Nephron (organoid): ENCODE data around the gene RECK.
"Not testable (repeated sequence)": the region's sequence is repeated elsewhere in the genome, so short reads cannot be mapped to it uniquely, and the experiment has no call there.

Source experiments
- H3K27ac Mint-ChIP-seq, 3 experiments: 2 replicates each; pipeline ENCODE4 v1.8.0; 2020; ENCODE audit warnings: mixed read lengths in 3 of 3, mild to moderate bottlenecking in 2 of 3, moderate library complexity in 1 of 3
- H3K27me3 Mint-ChIP-seq: 2 replicates; pipeline ENCODE4 v1.8.0; 2021; ENCODE audit warnings: low read depth, mild to moderate bottlenecking, moderate library complexity, mixed read lengths
- H3K36me3 Mint-ChIP-seq: 2 replicates; pipeline ENCODE4 v1.8.0; 2020; ENCODE audit warnings: low read depth, mixed read lengths
- H3K4me1 Mint-ChIP-seq: 2 replicates; pipeline ENCODE4 v1.8.0; 2020; ENCODE audit warnings: mixed read lengths
- H3K4me3 Mint-ChIP-seq, 3 experiments: 2 replicates each; pipeline ENCODE4 v1.8.0; 2020; ENCODE audit warnings: mild to moderate bottlenecking in 3 of 3, mixed read lengths in 3 of 3, moderate library complexity in 2 of 3
- H3K9me3 Mint-ChIP-seq: 2 replicates; pipeline ENCODE4 v1.8.0; 2020; ENCODE audit warnings: mixed read lengths
- TF ChIP-seq, protein P1 (sequence below), 3 experiments: fragments of 200-600 bp; sonication (generic); IDR thresholded peaks; one replicate each; pipeline ENCODE4 v1.5.0; 2021; ENCODE audit warnings: antibody characterized with exemption in 3 of 3; ENCODE audit not compliant: unreplicated experiment in 3 of 3

Gene RECK

DNA sequence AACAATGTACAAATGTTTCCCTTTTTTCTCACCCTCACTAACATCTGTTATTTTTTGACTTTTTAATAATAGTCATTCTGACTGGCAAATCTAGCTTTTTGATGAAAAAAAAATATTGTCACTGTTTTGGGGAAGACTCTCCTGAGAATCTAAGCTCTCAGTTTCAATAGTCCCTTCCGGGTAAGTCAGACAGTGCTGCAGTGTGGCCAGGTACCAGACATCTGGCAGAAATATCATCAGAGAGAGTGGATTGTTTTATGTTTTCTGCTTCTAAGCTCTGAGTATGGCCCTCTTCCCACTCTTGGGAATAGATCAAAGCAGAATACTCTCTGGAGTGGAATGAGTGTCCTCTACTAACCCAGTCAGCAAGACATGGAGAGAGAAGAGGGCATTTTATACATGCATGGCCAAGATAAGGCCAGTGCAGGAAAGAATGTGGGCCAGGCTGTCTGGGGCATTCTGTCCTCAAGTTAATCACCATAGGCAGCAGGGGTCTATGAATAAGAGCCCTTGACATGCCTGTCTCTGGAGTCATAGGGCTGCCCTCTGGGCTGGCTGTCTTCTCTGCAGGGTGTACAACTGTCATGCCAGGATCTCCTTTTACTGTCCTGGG is 40.2 kb upstream of the RECK start:
- H3K9me3 Mint-ChIP-seq = peaks cover 3% of the 10 kb centered on the region
- H3K36me3 Mint-ChIP-seq = no peaks in the 10 kb centered on the region
- H3K27me3 Mint-ChIP-seq = peaks cover 4% of the 10 kb centered on the region
- H3K4me1 Mint-ChIP-seq = peaks cover 22% of the 10 kb centered on the region
- no peak overlapping the region for H3K4me3 Mint-ChIP-seq
- H3K27ac Mint-ChIP-seq = no peak overlapping the region
- TF ChIP-seq, protein P1, sequence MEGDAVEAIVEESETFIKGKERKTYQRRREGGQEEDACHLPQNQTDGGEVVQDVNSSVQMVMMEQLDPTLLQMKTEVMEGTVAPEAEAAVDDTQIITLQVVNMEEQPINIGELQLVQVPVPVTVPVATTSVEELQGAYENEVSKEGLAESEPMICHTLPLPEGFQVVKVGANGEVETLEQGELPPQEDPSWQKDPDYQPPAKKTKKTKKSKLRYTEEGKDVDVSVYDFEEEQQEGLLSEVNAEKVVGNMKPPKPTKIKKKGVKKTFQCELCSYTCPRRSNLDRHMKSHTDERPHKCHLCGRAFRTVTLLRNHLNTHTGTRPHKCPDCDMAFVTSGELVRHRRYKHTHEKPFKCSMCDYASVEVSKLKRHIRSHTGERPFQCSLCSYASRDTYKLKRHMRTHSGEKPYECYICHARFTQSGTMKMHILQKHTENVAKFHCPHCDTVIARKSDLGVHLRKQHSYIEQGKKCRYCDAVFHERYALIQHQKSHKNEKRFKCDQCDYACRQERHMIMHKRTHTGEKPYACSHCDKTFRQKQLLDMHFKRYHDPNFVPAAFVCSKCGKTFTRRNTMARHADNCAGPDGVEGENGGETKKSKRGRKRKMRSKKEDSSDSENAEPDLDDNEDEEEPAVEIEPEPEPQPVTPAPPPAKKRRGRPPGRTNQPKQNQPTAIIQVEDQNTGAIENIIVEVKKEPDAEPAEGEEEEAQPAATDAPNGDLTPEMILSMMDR (IDR thresholded peaks at IDR 0.05; ENCODE audit: unreplicated experiment in 3 of 3) = no peak

DNA sequence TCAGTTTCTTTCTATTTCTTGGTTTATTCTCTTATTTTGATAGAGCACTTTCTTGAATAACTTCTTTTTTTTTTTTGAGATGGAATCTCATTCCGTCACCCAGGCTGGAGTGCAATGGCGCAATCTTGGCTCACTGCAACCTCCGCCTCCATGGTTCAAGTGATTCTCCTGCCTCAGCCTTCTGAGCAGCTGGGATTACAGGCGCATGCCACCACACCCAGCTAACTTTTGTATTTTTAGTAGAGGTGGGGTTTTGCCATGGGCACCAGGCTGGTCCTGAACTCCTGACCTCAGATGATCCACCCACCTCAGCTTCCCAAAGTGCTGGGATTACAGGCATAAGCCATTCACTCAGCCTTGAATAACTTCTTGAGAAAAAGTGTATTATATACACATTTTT is 39.7 kb upstream of the RECK start:
- not testable (repeated sequence) for H3K4me3 Mint-ChIP-seq, H3K36me3 Mint-ChIP-seq, H3K9me3 Mint-ChIP-seq, H3K27ac Mint-ChIP-seq, H3K27me3 Mint-ChIP-seq
- peaks cover 22% of the 10 kb centered on the region for H3K4me1 Mint-ChIP-seq

DNA sequence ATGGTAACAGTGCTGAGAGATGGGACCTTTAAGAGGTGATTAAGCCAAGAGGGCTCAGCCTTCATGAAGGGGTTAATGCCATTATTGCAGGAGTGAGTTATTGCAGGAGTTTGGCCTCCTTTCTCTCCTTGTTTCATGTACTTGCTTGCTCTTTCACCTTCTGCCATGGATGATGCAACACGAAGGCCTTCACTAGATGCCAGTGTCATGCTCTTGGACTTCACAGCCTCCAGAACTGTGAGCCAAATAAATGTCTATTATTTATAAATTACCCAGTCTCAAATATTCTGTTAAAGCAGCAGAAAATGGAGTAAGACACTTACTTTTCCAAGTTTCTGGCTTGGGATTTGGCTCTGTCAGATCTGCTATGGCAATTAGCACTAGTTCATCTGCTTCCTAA is 38.4 kb upstream of the RECK start:
- TF ChIP-seq, protein P1 (IDR thresholded peaks at IDR 0.05; ENCODE audit: unreplicated experiment in 3 of 3) = no peak

DNA sequence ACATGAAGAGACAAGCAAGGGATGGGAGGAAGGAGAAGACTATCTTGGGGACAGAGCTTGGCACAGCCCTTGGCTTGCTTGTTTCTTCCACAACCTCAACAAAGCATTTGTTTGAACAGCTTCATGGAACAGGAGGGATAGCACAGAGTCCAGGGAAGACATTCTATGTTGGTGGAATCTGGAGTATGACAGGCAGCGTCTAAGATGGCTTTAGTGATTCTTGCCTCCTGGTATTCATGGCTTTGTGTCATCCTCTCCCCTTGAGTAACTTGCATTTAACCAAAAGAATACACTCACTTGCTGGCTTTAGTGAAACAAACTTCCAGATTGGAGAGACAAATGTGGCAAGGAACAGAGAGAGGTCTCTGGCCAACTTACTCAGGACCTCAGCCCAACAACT is 30.8 kb upstream of the RECK start:
- Mint-ChIP-seq H3K9me3 (peaks cover 13% of the 10 kb centered on the region), H3K4me3 (no peak overlapping the region), H3K27ac (no peak overlapping the region), H3K36me3 (no peaks in the 10 kb centered on the region), H3K27me3 (peaks cover 39% of the 10 kb centered on the region), H3K4me1 (no peaks in the 10 kb centered on the region)
- TF ChIP-seq, protein P1 (IDR thresholded peaks at IDR 0.05; ENCODE audit: unreplicated experiment in 3 of 3) = no peak

More for the DNA sequence above, 38.4 kb upstream of the RECK start:
- Mint-ChIP-seq H3K36me3 (no peaks in the 10 kb centered on the region), H3K4me1 (peaks cover 16% of the 10 kb centered on the region), H3K4me3 (no peak overlapping the region), H3K27ac (no peak overlapping the region), H3K9me3 (peaks cover 3% of the 10 kb centered on the region), H3K27me3 (peaks cover 13% of the 10 kb centered on the region)

DNA sequence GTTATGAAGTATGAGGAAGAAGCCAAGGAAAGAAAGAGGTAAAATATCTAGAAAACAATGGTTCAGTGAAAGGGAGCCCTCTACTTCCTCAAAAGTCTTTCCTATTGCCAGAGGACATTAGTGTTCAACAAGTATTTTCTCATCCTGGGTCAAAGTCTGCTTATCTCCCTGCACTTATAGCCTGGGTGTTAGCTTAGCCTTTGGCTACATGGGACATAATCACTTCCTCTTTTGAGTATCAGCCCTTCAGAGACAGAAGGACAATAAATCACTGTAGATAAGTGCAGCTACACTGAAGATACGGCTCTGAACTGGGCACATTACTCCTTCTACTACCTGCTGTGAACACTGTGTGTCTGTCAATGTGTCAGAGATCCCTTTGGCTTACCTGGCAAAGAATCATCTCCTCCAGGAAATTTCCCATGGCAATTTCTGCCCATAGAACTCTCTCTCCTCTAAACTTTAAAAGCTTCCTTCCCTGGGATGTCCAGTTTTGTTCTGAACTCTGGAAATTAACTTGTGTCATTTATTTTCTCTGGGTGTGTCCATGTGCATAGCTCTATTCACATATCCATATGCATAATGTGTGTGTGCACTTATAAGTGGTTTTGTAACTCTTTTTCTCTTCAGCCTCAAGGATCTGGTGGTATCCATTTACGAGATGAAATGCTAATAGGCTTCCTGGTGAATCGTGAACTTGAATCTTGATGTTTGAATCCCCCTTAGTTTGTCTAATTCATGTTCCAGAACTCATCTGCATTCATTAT is 30.0 kb upstream of the RECK start:
- H3K27me3 Mint-ChIP-seq = peaks cover 39% of the 10 kb centered on the region
- TF ChIP-seq, protein P1 (IDR thresholded peaks at IDR 0.05; ENCODE audit: unreplicated experiment in 3 of 3) = no peak
- peaks cover 13% of the 10 kb centered on the region for H3K9me3 Mint-ChIP-seq
- no peaks in the 10 kb centered on the region for H3K36me3 Mint-ChIP-seq
- no peak overlapping the region for H3K27ac Mint-ChIP-seq
- H3K4me1 Mint-ChIP-seq = no peaks in the 10 kb centered on the region
- no peak overlapping the region for H3K4me3 Mint-ChIP-seq

DNA sequence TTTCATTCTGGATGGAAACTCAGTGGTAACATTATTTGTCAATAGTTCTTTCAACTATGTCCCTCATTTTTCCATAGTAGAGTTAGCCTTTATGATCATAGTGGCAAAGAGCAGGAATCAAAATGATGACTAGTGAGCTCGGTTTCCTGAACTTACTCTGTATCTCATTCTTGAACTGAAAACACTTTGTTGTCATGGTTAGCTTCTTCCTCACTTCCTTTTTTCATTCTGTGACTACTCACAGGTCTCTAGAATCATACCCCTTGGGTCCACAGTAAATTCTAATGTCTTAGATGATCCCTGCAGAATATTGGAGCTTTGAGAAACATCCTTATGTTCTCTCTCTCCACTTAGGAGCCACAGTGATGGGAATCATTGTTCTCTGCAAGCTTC is 29.4 kb upstream of the RECK start:
- TF ChIP-seq, protein P1 (IDR thresholded peaks at IDR 0.05; ENCODE audit: unreplicated experiment in 3 of 3) = no peak
- H3K27me3 Mint-ChIP-seq = peaks cover 39% of the 10 kb centered on the region
- H3K36me3 Mint-ChIP-seq = no peaks in the 10 kb centered on the region
- H3K9me3 Mint-ChIP-seq = peaks cover 13% of the 10 kb centered on the region
- no peaks in the 10 kb centered on the region for H3K4me1 Mint-ChIP-seq
- no peak overlapping the region for H3K4me3 Mint-ChIP-seq
- H3K27ac Mint-ChIP-seq = no peak overlapping the region
